Duodenal mucosa (tissue), 2 donors: ENCODE results near the gene MYO3B.
"Not testable (repeated sequence)": the region's sequence is repeated elsewhere in the genome, so short reads cannot be mapped to it uniquely, and the experiment has no call there.

Experiments used
- H3K27ac ChIP-seq: one replicate; pipeline ENCODE4 v1.7.0; 2013; ENCODE audit warnings: low read depth, low read length
- H3K27me3 ChIP-seq, 2 donors: one replicate each; pipeline ENCODE4 v1.7.0; 2013; ENCODE audit warnings: low read length in 2 of 2, control low read depth in 1 of 2; ENCODE audit not compliant: insufficient read depth in 2 of 2, control insufficient read depth in 1 of 2
- H3K36me3 ChIP-seq, 2 donors: one replicate each; pipeline ENCODE4 v1.7.0; 2013; ENCODE audit warnings: low read length in 2 of 2, control low read depth in 1 of 2; ENCODE audit not compliant: insufficient read depth in 2 of 2, control insufficient read depth in 1 of 2
- H3K4me1 ChIP-seq, 2 donors: one replicate each; pipeline ENCODE4 v1.7.0; 2013; ENCODE audit warnings: low read length in 2 of 2, control low read depth in 1 of 2; ENCODE audit not compliant: insufficient read depth in 2 of 2, control insufficient read depth in 1 of 2
- H3K4me3 ChIP-seq, 2 donors: one replicate each; pipeline ENCODE4 v1.7.0; 2013; ENCODE audit warnings: low read length in 2 of 2, low read depth in 1 of 2
- H3K9ac ChIP-seq, 2 donors: one replicate each; pipeline ENCODE4 v1.7.0; 2013; ENCODE audit warnings: low read length in 2 of 2, low read depth in 1 of 2
- H3K9me3 ChIP-seq, 2 donors: one replicate each; pipeline ENCODE4 v1.7.0; 2013; ENCODE audit warnings: low read length in 2 of 2, control low read depth in 1 of 2; ENCODE audit not compliant: control insufficient read depth in 1 of 2

MYO3B gene

DNA sequence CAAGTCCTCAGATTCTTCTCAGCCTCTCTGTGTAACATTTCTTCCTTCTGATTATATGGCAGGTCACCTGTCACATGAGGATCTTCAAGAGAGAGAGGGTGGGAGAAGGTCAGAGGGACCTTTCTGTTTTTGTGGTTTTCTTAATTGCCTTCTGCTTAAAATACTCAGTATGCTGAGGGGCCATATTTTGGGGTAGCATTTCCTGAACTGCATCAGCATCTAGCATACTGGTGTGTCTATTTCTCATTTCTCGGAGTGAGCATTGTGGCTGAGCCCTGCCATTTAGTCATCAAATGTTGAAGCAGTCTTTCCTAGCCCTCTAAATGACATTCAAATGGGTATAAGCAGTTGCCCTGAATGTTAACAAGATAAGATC lies 162.7 kb downstream of the MYO3B start:
- Histone ChIP-seq H3K4me3 (no peak overlapping the region), H3K27me3 (peaks cover 0 to 3% of the 10 kb centered on the region in 2 donors), H3K9me3 (no peaks in the 10 kb centered on the region), H3K9ac (no peak overlapping the region), H3K36me3 (no peaks in the 10 kb centered on the region), H3K27ac (no peak overlapping the region), H3K4me1 (no peaks in the 10 kb centered on the region)

DNA sequence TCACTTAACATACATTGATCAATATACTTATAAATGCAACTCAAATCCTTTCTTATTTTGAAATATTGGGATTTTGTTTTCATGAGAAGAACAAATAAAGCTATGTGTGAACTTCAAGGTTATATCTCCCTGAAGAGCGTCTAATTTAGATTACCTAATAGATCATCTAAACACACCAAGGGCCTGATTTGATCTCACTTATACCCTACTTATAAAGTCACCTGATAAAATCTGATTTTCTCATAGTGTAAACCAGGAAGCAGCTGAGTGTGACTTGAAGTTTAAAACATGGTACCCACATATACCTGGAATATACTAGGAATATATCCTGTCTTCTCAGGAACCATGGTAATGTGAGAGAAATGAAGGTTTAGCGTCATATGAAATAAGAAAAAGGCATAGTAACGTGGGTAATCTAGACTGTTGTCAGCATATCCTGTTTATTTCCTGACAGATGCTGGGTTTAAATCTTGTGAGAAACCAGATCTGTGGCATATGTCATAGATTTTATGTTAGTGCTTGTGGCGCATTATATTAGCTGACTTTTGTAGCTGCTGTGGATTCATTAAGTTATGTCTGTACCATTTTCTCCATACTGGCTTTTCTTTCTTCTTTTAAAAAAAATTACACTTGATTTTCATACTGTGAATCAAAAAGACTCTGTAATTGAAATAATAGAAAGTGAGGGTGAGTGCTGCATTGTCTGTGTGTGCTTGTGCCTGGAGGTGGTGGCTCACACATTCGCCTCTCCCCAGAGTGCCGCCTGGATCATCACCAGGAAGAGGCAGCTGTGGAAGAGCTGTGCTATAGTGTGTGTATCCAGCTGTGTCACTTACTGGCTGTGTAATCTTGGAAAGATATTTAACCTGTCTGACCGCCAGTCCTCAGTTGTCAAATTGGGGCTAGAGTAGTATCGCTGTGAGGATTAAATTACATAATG lies 164.0 kb downstream of the MYO3B start:
- H3K4me3 ChIP-seq: no peak overlapping the region
- H3K27me3 ChIP-seq: peaks cover 0 to 3% of the 10 kb centered on the region in 2 donors
- H3K27ac ChIP-seq: no peak overlapping the region
- no peaks in the 10 kb centered on the region for H3K36me3 ChIP-seq
- H3K4me1 ChIP-seq: no peaks in the 10 kb centered on the region
- no peak overlapping the region for H3K9ac ChIP-seq
- H3K9me3 ChIP-seq: no peaks in the 10 kb centered on the region

DNA sequence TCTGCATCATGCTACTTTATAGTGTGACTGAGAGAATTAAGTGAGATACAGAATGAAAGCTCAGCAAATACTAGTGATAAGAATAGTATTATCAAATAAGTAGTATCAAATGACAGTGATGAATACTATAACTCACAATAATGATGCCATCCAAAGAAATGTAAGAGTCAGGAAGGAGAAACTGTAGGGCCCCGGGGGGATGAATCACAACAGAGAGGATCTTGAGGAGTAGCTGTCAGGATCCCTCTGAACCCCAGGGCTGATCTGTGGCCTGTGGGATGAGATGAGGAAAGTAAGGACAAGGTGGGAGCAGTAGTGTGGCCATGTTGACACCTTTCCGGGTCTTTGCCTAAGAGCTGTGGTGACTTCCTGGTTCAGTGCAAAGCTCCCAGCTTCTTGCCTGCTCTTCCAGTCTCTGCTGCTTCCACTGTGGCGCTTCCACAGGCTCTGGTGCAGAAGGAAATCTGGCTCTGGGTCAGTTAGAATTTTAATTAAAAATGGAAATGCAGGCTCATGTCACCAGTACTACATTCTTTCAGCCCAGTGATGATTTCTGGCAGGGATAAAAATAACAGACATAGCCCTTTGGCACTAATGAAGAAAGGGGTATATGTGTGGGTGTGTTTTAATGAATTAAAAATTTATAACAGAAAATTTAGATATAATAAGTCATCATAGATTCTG lies 166.9 kb downstream of the MYO3B start:
- Histone ChIP-seq H3K36me3 (no peaks in the 10 kb centered on the region), H3K9ac (no peak overlapping the region), H3K4me3 (no peak overlapping the region), H3K4me1 (no peaks in the 10 kb centered on the region), H3K27me3 (peaks cover 0 to under 1% of the 10 kb centered on the region in 2 donors), H3K9me3 (no peaks in the 10 kb centered on the region), H3K27ac (no peak overlapping the region)

DNA sequence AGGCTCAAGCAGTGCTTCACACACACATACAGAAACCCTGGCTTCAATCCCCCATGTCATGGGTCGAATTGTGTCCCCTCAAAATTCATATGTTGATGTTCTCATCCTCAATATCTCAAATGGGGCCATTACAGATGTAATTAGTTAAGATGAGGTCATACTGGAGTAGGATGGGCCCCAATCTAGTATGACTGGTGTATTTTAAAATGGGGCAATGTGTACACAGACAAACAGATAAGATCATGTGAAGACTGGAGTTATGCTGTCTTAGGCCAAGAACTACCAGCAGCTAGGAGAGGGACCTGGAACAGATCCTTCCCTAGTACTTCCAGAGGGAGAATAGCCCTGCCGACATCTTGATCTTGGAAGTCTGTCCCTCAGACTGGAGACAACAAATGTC lies 167.7 kb downstream of the MYO3B start:
- Histone ChIP-seq H3K9ac (no peak overlapping the region), H3K36me3 (no peaks in the 10 kb centered on the region), H3K4me3 (no peak overlapping the region), H3K27ac (no peak overlapping the region), H3K27me3 (no peaks in the 10 kb centered on the region), H3K9me3 (no peaks in the 10 kb centered on the region), H3K4me1 (no peaks in the 10 kb centered on the region)

GRCh38 chr2:170349269-170349668 lies 171.3 kb downstream of the MYO3B start:
- not testable (repeated sequence) for H3K4me1 ChIP-seq, H3K27ac ChIP-seq, H3K4me3 ChIP-seq, H3K27me3 ChIP-seq, H3K36me3 ChIP-seq, H3K9me3 ChIP-seq, H3K9ac ChIP-seq

DNA sequence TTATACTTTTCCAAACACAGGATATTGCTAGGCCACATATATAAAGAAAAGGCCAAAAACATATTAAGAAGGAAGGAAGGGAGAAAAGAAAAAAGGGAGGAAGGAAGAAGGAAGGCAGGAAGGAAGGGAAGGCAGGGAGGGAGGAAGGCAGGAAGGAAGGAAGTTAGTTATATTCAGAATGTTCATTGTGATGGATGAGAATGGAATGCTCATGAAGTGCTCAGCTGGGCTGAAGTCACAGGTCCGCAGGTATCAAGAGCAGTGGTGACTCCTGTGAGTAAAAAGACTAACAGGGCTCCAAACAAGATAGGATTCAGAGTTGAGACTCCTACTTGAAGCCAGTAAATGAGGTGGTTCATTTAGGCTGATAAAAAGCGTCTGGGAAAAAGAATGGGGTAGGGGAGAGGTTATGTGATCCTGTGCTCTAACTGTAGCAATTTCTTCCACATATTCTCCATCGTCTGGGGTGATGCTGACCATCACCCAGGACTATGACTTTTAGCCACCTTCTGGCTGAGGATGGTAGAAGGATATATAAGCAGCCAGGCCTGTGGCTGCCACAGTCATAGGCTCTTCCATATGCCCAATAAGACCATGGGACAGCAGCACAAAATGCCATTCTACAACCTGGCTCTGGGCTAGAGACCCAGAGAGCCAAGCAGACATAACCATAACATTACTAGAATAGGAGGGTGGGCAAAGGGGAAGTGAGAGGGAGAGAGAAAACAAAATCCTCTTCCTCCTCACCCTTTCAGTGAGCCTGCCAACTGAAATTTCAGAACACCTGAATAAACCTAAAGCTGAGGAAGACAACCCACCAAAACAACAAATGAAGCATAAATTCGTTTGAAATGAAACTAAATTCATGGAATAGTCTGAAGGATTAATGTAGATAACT lies 173.2 kb downstream of the MYO3B start:
- H3K27me3 ChIP-seq: peaks cover 0 to 7% of the 10 kb centered on the region in 2 donors
- no peaks in the 10 kb centered on the region for H3K4me1 ChIP-seq
- H3K36me3 ChIP-seq: no peaks in the 10 kb centered on the region
- H3K4me3 ChIP-seq: no peak overlapping the region
- no peak overlapping the region for H3K9ac ChIP-seq
- H3K27ac ChIP-seq: no peak overlapping the region
- H3K9me3 ChIP-seq: no peaks in the 10 kb centered on the region

- Histone ChIP-seq H3K36me3 (no peaks in the 10 kb centered on the region), H3K27ac (no peak overlapping the region), H3K27me3 (peaks cover 0 to 7% of the 10 kb centered on the region in 2 donors), H3K4me1 (no peaks in the 10 kb centered on the region), H3K9ac (no peak overlapping the region), H3K4me3 (no peak overlapping the region), H3K9me3 (no peaks in the 10 kb centered on the region)
These were observed 175.8 kb downstream of the MYO3B start for GRCh38 chr2:170353723-170354122.

- Histone ChIP-seq H3K9me3 (no peaks in the 10 kb centered on the region), H3K4me3 (no peak overlapping the region)
These were observed 176.4 kb downstream of the MYO3B start for GRCh38 chr2:170354388-170354787.

DNA sequence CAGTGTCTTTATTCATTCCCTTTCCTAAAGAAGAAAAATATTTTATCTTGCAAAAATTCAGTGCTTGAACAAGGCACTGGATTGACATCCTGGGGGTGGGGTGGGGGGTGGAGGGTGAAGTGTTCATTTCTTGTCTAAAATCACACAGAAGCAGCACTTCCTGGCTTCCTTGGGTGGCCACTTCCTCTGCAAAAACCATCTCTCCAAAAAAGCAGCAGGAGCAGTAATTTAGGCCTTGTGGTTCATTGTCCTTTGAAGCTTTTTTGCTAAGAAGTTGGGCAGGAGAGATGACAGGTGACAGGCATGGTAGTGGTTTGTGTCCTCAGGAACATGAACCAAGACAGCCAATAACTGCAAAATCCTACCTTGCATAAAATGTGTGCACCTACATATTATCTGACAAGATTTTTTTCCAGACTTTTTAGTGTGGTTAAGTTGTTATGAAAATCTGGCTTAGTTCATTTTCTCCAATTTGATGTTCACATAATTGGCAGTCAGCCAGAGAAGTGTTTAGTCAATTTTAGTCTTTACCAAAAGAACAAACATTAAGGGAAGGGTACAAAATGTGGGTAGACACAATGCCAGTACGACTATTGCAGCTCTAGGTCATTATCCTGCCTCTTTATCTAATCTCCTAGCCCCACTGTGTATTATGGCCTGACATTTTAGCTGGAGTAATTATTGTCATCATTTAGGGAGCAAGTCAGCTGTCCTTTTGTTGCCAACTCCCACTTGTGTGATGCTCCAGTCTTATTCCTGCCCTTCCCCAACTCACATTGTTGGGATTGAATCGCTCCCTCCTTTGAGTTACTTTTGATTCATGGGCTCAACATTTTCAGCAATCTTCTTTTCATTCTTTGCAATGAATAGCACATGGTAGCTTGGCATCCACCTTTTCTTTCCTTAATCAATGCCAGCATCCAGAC lies 177.2 kb downstream of the MYO3B start:
- Histone ChIP-seq H3K4me3 (no peak overlapping the region), H3K27me3 (peaks cover 0 to 7% of the 10 kb centered on the region in 2 donors), H3K9me3 (no peaks in the 10 kb centered on the region), H3K9ac (no peak overlapping the region), H3K36me3 (no peaks in the 10 kb centered on the region), H3K4me1 (no peaks in the 10 kb centered on the region), H3K27ac (no peak overlapping the region)

More at GRCh38 chr2:170354388-170354787, 176.4 kb downstream of the MYO3B start:
- no peak overlapping the region for H3K9ac ChIP-seq
- no peaks in the 10 kb centered on the region for H3K4me1 ChIP-seq
- no peak overlapping the region for H3K27ac ChIP-seq
- H3K36me3 ChIP-seq: no peaks in the 10 kb centered on the region
- peaks cover 0 to 7% of the 10 kb centered on the region in 2 donors for H3K27me3 ChIP-seq
